OCI-LY1 (cell line): Measurements from ENCODE around the gene COL6A2.

Source experiments
- CTCF ChIP-seq: fragments of 200-600 bp; sonication (generic), shearing (Covaris generic); IDR thresholded peaks from 2 replicates; pipeline ENCODE4 v1.5.1; 2017; ENCODE audit warnings: mild to moderate bottlenecking, antibody characterized with exemption, low read length, moderate library complexity, mixed read lengths
- EZH2 ChIP-seq: fragments of 200-600 bp; sonication (generic), shearing (Covaris generic); IDR thresholded peaks from 2 replicates; pipeline ENCODE4 v1.8.0; 2017; ENCODE audit warnings: borderline replicate concordance, mixed run types, mild to moderate bottlenecking, antibody characterized with exemption, low read length, moderate library complexity, mixed read lengths

GRCh38 chr21:46108827-46109312 is 11.0 kb downstream of the COL6A2 start:
- no peak for TF ChIP-seq CTCF
- TF ChIP-seq EZH2 = no peak
